Activated CD8-positive, alpha-beta memory T cell treated with anti-CD3 and anti-CD28 coated beads, Interleukin-2, amount 10 ng/mL, durations not matched to agents 7 days and 5 days (primary cell): ENCODE measurements around the gene FRAS1. TPM values are rescaled to one million over a fixed set of nuclear protein-coding genes. Genes with fewer than 3 reads are reported as not detected.

Experiments used
- ATAC-seq: fragments of 150-1000 bp; cut with Tn5 transposase; one replicate; pipeline ENCODE4 v1.10.0; 2021; ENCODE audit warnings: moderate library complexity
- CTCF ChIA-PET: fragments of 350-600 bp; sonication (Branson Sonifier 250); formaldehyde crosslinking; loops from one replicate; lab custom pipeline; 2021; ENCODE audit warnings: antibody characterized with exemption; lab: Charles Lee
- DNase-seq: peaks from one replicate; pipeline ENCODE4 v3.0.0-alpha.2; 2020
- H3K27ac Mint-ChIP-seq: one replicate; pipeline ENCODE4 v1.8.0; 2021; ENCODE audit warnings: mild to moderate bottlenecking, mixed read lengths
- H3K27me3 Mint-ChIP-seq: one replicate; pipeline ENCODE4 v1.8.0; 2021; ENCODE audit warnings: mixed read lengths
- H3K36me3 Mint-ChIP-seq: one replicate; pipeline ENCODE4 v1.8.0; 2021; ENCODE audit warnings: mild to moderate bottlenecking, mixed read lengths
- H3K4me1 Mint-ChIP-seq: one replicate; pipeline ENCODE4 v1.8.0; 2021; ENCODE audit warnings: mixed read lengths
- H3K4me3 Mint-ChIP-seq: one replicate; pipeline ENCODE4 v1.8.0; 2021; ENCODE audit warnings: mild to moderate bottlenecking, moderate library complexity, mixed read lengths
- H3K9me3 Mint-ChIP-seq: one replicate; pipeline ENCODE4 v1.8.0; 2022; ENCODE audit warnings: low read depth, mixed read lengths
- total RNA-seq, 2 experiments: library from RNA; stranded (reverse); gene quantifications; one replicate each; pipeline ENCODE4 v1.2.3, GENCODE V29; 2021

Gene FRAS1
- total RNA-seq, 2 experiments from 2014 or later, result 0.05 TPM; not detected in 1

DNA sequence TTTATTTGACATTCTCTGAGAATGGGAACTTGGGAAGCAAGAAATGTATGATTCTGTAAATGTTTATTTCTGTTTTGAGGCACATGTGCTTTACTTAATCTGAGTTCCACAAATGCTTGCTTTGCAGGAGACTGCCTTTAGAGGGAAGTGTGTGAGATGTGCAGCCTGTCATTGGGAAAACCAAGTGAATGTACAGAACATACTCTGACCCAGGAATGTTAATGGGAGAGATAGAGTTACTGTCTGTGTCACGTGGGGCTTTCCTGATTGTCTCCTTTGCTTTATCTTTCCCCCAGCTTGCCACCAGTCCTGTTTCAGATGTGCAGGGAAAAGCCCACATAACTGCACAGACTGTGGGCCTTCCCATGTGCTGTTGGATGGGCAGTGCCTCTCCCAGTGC, 275.9 kb downstream of the FRAS1 start:
- ATAC-seq, result no peak
- H3K27ac Mint-ChIP-seq, result no peak overlapping the region
- H3K9me3 Mint-ChIP-seq, result no peaks in the 10 kb centered on the region
- no peak for DNase-seq
- H3K27me3 Mint-ChIP-seq, result peaks cover 24% of the 10 kb centered on the region
- H3K4me3 Mint-ChIP-seq, result no peak overlapping the region
- no peaks in the 10 kb centered on the region for H3K36me3 Mint-ChIP-seq
- CTCF ChIA-PET, result no interaction called here
- no peaks in the 10 kb centered on the region for H3K4me1 Mint-ChIP-seq

DNA sequence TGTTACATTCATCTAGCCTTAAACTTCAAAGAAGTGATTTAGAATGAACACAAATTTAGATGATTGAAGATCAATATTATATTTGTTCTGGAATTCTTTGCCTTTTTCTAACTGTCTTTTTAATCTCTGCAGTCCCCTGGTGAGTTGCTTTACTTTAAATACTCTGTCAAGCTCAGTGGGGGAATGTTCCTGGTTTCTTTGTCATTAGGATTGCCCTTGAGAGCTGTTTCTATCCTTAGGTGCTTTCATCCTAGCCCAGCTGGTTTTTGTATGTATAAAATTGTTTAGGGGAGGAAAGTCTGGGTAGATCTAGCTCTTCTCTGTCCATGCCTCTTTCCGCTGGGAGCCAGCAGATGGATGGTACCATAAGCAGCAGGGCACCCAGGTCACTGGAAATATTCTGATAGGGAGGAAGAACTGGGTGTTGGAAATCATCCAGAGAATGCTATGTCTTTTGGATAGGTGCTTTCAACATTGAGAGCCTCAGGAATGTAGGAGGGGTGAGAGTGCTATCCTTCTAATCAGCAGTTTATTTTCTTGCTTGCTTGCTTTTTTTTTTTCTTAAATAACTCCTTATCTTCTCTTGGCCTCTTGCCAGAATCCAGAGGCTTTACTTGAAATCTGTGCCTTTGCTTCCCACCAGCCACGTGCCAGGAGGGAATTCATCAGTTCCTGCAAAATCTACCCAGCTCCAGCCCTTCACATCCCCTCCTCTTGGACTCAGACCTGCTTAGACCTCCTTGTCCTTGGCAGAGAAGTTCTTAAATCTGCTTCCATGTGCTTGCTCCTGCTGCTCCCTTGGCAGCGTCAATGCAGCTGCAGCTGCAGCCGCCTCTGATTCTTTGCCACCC, 279.2 kb downstream of the FRAS1 start:
- Mint-ChIP-seq H3K9me3 (no peaks in the 10 kb centered on the region), H3K4me1 (no peaks in the 10 kb centered on the region), H3K4me3 (no peak overlapping the region), H3K27me3 (peaks cover 23% of the 10 kb centered on the region), H3K36me3 (no peaks in the 10 kb centered on the region), H3K27ac (no peak overlapping the region)
- CTCF ChIA-PET, result no interaction called here
- DNase-seq (no peak), ATAC-seq (no peak)

DNA sequence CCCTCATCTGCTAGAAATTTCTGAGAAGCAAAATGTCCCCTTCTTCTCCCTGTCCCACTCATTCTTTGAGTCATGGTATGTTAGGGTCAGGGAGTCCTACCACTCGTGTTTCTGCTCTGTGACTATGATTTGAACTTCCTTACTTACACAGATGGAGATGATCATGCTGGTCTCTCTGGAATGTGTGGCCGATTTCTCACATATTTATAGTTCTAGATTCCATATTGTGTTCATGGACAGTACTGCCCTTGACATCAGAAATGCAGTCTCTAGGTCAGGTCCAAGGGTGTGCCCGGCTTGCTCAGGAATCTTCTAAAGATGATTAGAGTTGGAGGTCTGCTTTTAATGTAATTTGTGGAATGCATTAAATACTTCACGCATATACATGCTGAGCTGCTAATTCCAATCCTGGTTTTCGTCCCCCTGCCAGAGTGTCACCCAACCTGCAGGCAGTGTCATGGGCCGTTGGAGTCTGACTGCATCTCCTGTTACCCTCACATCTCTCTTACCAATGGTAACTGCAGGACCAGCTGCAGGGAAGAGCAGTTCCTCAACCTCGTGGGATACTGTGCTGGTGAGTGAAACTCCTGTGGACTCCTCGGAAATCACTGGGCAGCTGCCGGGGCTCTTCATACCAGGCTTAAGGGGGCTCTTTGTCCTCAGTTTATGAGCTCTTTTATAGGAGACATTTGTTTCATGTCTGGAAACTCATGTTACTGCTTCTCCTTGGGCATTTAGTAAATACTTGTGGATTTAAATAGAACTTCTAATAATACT, 280.3 kb downstream of the FRAS1 start:
- Mint-ChIP-seq H3K27me3 (peaks cover 26% of the 10 kb centered on the region), H3K36me3 (no peaks in the 10 kb centered on the region), H3K9me3 (no peaks in the 10 kb centered on the region), H3K27ac (no peak overlapping the region), H3K4me1 (no peaks in the 10 kb centered on the region), H3K4me3 (no peak overlapping the region)
- DNase-seq (no peak), ATAC-seq (no peak)
- CTCF ChIA-PET, result no interaction called here

DNA sequence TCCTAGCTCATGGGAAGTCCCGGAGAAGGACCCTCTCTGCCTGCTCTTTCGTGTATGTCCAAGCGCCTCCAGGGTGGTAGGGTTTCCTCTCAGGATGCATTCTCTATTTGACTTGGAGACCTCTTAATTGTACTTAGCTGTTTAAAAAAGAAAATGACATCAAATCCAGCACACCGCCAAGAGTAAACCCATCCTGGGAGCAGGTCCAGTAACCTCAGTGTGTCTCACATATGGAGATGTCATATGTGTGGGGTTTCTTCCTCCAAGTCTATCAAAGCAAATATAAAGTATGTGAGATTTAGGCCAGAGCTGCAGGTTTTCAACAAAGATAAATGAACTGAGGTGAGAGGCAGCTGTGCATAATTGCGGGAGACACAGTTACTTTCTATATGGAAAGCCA, 285.0 kb downstream of the FRAS1 start:
- peaks cover 21% of the 10 kb centered on the region for H3K27me3 Mint-ChIP-seq
- no peaks in the 10 kb centered on the region for H3K9me3 Mint-ChIP-seq
- no peak overlapping the region for H3K4me3 Mint-ChIP-seq
- ATAC-seq (no peak), DNase-seq (no peak)
- H3K36me3 Mint-ChIP-seq, result no peaks in the 10 kb centered on the region
- H3K27ac Mint-ChIP-seq, result no peak overlapping the region
- CTCF ChIA-PET, result no interaction called here
- H3K4me1 Mint-ChIP-seq, result no peaks in the 10 kb centered on the region

DNA sequence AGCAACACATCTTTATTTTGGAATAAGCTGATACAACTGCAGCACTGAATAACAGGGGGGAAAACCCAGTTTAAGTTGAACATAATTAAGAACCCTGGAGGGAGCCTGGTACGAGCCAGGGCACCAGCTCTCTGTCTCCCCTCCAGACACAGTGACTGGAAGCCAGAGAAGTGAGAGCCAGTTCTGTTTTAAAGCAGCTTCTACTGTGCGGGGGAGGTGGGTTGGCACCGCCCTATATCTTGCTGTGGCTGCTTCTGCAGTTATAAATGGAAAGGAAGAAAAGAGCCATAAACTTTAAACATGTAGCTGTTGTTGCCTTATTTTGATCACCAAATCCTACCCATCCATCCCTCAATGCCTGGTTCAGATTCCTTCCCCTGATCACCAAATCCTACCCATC, 286.6 kb downstream of the FRAS1 start:
- ATAC-seq, result no peak
- H3K27me3 Mint-ChIP-seq, result peaks cover 17% of the 10 kb centered on the region
- H3K36me3 Mint-ChIP-seq, result no peaks in the 10 kb centered on the region
- CTCF ChIA-PET, result no interaction called here
- no peak overlapping the region for H3K4me3 Mint-ChIP-seq
- no peak for DNase-seq
- no peaks in the 10 kb centered on the region for H3K4me1 Mint-ChIP-seq
- H3K9me3 Mint-ChIP-seq, result no peaks in the 10 kb centered on the region
- H3K27ac Mint-ChIP-seq, result no peak overlapping the region

DNA sequence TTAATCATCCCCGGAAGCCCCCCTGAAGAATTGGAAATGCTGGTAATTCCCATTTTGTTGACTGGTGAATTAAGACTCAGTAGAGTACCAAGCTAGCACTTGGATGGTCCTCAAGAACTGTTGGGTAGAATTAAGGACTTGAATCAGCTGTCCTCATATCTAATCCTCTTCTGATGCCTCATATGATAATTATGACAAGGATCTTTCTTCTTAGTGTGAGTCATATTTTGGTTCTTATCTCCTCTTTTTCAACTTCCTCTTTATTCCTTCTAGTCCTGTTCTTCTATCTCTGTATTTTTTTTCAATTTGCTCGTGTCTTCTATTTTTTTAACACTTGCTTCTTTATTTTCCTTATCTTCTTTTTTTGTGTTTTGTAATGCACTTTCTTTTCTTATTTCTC, 288.1 kb downstream of the FRAS1 start:
- H3K9me3 Mint-ChIP-seq, result no peaks in the 10 kb centered on the region
- no peaks in the 10 kb centered on the region for H3K4me1 Mint-ChIP-seq
- CTCF ChIA-PET, result interaction anchor here (2.1 kb wide), 1 partner anchor 9 kb away, joined by 8 read pairs; no protein-coding TSS in a partner anchor
- no peaks in the 10 kb centered on the region for H3K36me3 Mint-ChIP-seq
- ATAC-seq (no peak), DNase-seq (no peak)
- H3K4me3 Mint-ChIP-seq, result no peak overlapping the region
- H3K27me3 Mint-ChIP-seq, result peaks cover 15% of the 10 kb centered on the region
- H3K27ac Mint-ChIP-seq, result no peak overlapping the region

DNA sequence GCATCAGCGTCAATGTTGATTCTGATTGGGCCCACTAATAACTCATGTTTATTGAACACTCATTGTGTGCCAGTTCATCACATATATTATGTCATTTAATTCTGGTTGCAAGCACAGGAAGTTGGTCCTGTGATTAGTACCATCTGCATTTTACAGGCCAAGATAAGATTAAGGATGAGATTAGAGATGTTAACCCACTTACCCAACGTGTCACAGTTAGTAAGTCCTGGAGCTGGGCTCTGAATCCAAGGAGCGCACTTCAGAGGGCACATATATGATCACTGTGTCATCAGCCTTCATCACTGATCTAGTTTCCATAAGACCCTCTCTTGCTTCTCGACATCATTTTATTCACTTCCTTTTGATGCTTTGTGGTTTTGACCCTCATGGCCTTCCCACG, 289.1 kb downstream of the FRAS1 start:
- H3K9me3 Mint-ChIP-seq, result no peaks in the 10 kb centered on the region
- CTCF ChIA-PET, result interaction anchor here (2.1 kb wide), 1 partner anchor 8 kb away, joined by 8 read pairs; no protein-coding TSS in a partner anchor
- ATAC-seq (no peak), DNase-seq (no peak)
- peaks cover 15% of the 10 kb centered on the region for H3K27me3 Mint-ChIP-seq
- H3K36me3 Mint-ChIP-seq, result no peaks in the 10 kb centered on the region
- H3K4me1 Mint-ChIP-seq, result no peaks in the 10 kb centered on the region
- no peak overlapping the region for H3K4me3 Mint-ChIP-seq
- H3K27ac Mint-ChIP-seq, result no peak overlapping the region

DNA sequence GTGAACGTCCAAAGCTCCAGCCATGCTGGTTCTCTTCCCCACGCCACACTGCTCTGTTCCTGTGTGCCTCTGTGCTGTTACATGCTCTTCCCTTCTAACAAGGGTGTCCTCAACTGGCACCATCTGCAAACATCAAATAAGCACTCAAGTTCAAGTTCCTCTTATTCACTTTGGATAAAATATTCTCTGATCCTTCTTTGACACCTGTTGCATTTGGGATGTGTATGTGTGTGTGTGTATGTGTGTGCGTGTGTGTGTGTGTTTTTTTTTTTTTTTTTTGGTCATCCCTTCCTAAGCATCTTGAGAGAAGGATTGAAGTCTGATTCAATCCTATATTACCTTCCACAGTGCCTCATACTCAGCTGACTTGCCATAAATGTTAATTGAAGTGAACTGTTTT, 290.4 kb downstream of the FRAS1 start:
- CTCF ChIA-PET, result no interaction called here

DNA sequence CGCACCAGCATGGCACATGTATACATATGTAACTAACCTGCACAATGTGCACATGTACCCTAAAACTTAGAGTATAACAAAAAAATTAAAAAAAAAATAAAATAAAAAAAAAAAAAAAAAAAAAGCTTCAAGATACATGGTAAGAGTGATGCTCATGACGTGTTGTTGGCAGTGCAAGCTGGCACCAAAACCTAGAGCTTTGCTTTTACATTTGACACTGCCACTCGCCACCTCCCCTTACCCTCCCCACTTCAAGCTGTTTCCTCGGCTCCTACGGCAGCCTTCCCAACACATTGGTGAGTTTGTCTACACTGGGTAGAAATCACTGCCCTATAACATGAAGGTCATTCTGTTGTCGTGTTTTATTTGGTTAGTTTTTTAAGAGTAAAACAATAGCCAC, 296.8 kb downstream of the FRAS1 start:
- Mint-ChIP-seq H3K4me3 (no peak overlapping the region), H3K9me3 (no peaks in the 10 kb centered on the region), H3K27me3 (peaks cover 9% of the 10 kb centered on the region), H3K27ac (no peak overlapping the region), H3K36me3 (no peaks in the 10 kb centered on the region), H3K4me1 (no peaks in the 10 kb centered on the region)
- CTCF ChIA-PET, result interaction anchor here (1.9 kb wide), 1 partner anchor 9 kb away, joined by 8 read pairs; no protein-coding TSS in a partner anchor
- ATAC-seq (no peak), DNase-seq (no peak)

More for the DNA sequence above, 290.4 kb downstream of the FRAS1 start:
- no peaks in the 10 kb centered on the region for H3K9me3 Mint-ChIP-seq
- no peaks in the 10 kb centered on the region for H3K4me1 Mint-ChIP-seq
- H3K27me3 Mint-ChIP-seq, result peaks cover 10% of the 10 kb centered on the region
- H3K4me3 Mint-ChIP-seq, result no peak overlapping the region
- H3K36me3 Mint-ChIP-seq, result no peaks in the 10 kb centered on the region
- DNase-seq, result no peak
- no peak for ATAC-seq
- no peak overlapping the region for H3K27ac Mint-ChIP-seq

DNA sequence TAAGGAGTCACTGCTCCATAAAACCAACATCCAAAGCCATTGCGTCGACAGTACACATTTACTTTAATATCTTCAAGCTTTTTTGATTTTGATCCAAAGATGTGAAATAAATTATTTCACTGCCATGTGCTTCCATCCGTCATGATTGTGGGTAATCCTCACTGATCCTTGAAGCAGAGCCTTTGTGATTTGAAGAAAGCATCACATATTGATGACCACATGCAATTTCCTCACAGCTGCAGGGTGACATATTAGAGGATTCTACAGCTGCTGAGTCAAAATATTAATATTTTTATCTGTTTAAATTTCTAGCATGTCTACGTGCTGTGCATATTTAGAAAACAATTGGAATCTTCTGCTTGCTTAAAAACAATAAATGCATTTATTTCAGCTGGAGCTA, 297.7 kb downstream of the FRAS1 start:
- ATAC-seq, result no peak
- H3K4me1 Mint-ChIP-seq, result no peaks in the 10 kb centered on the region
- H3K9me3 Mint-ChIP-seq, result no peaks in the 10 kb centered on the region
- no peaks in the 10 kb centered on the region for H3K36me3 Mint-ChIP-seq
- peaks cover 9% of the 10 kb centered on the region for H3K27me3 Mint-ChIP-seq
- H3K4me3 Mint-ChIP-seq, result no peak overlapping the region
- CTCF ChIA-PET, result interaction anchor here (1.9 kb wide), 1 partner anchor 10 kb away, joined by 8 read pairs; no protein-coding TSS in a partner anchor
- no peak overlapping the region for H3K27ac Mint-ChIP-seq
- DNase-seq, result no peak

DNA sequence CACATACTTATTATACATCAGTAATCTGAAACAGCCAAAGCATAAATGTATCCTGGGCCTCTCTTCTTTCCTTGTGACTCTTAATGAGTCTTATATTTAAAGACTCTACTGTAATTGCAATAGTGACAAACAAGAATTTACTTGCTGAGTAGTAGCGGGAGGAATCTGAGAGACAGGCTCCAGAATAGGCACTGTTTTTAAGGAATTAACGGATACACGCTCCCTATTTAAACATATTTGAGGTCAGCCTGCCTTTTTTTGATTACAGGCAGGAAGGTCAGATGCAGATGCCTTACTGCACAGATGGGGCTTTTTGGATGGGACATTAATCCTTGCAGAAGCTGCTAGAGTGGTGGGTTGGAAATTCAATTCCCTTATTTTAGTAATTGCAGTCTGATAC, 298.2 kb downstream of the FRAS1 start:
- H3K9me3 Mint-ChIP-seq, result no peaks in the 10 kb centered on the region
- no peak overlapping the region for H3K4me3 Mint-ChIP-seq
- ATAC-seq (no peak), DNase-seq (no peak)
- H3K4me1 Mint-ChIP-seq, result no peaks in the 10 kb centered on the region
- H3K27me3 Mint-ChIP-seq, result peaks cover 14% of the 10 kb centered on the region
- no peak overlapping the region for H3K27ac Mint-ChIP-seq
- H3K36me3 Mint-ChIP-seq, result no peaks in the 10 kb centered on the region
- CTCF ChIA-PET, result interaction anchor here (1.9 kb wide), 1 partner anchor 10 kb away, joined by 8 read pairs; no protein-coding TSS in a partner anchor

DNA sequence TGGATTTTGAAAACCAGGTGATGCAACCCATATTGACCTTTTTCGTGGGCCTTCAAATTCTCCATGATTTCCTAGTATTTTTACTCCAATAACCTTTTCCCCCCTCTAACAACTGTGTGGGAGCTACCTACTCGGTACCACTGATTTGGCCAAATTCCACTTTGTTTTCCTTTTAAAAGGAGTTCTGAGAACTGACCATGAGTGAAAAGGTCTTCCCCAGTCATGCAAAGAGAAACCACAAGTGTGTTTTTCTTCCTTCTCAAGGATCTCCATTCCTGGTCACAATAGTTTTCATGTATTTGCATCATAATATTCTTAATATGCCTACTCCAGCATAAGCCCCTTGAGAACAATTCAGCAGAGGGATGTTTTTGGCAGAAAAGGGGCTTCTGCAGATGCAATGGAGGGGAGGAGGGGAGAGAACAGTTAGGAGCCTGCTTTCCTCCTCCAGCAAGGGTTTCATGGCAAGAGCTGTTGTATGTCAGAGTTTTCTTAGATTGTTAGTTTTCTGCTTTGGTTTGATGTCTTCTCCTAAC, 299.2 kb downstream of the FRAS1 start:
- peaks cover 17% of the 10 kb centered on the region for H3K27me3 Mint-ChIP-seq
- no peaks in the 10 kb centered on the region for H3K9me3 Mint-ChIP-seq
- no peak overlapping the region for H3K4me3 Mint-ChIP-seq
- no peak overlapping the region for H3K27ac Mint-ChIP-seq
- no peak for DNase-seq
- H3K4me1 Mint-ChIP-seq, result no peaks in the 10 kb centered on the region
- H3K36me3 Mint-ChIP-seq, result no peaks in the 10 kb centered on the region
- CTCF ChIA-PET, result no interaction called here
- no peak for ATAC-seq

DNA sequence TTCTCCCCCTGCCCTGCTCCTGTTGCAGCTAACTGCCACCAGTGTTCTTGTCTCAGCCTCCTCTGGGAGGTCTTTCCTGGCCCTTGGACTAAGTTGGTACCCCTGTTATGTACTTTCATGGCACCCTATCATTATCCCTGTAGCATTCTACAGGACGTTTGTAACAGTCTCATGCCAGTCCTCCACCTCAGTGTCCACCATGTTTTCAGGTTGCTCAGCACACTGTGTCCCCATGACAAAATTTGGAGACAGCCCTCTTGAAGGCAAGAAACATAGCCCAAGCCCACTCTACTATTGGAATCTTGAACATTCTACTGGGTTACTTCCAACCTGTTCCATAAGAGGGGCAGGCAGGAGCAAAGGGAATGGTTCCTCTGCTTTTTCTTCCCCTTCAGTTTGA, 300.0 kb downstream of the FRAS1 start:
- no peaks in the 10 kb centered on the region for H3K4me1 Mint-ChIP-seq
- H3K4me3 Mint-ChIP-seq, result no peak overlapping the region
- H3K27ac Mint-ChIP-seq, result no peak overlapping the region
- CTCF ChIA-PET, result no interaction called here
- H3K36me3 Mint-ChIP-seq, result no peaks in the 10 kb centered on the region
- ATAC-seq (no peak), DNase-seq (no peak)
- H3K27me3 Mint-ChIP-seq, result peaks cover 17% of the 10 kb centered on the region
- no peaks in the 10 kb centered on the region for H3K9me3 Mint-ChIP-seq
